HepG2 (cell line): Measurements from ENCODE around the gene NACC2. TPM values are rescaled to one million over a fixed set of nuclear protein-coding genes. Genes with fewer than 3 reads are reported as not detected.

Experiments used
- FLYWCH1 ChIP-seq: sonication (generic); formaldehyde crosslinking; IDR thresholded peaks from 2 replicates; pipeline ENCODE4 v1.8.1; 2023; ENCODE audit warnings: mild to moderate bottlenecking, missing genetic modification reagents
- MED13 ChIP-seq: sonication (generic); formaldehyde crosslinking; IDR thresholded peaks from 2 replicates; pipeline ENCODE4 v1.5.0; 2020; ENCODE audit warnings: missing genetic modification reagents
- TCF12 ChIP-seq, 2 experiments: fragments of 450-650 bp in 1 of 2; sonication (generic) in 1 of 2; formaldehyde crosslinking in 1 of 2; IDR thresholded peaks; 2 replicates each; pipeline versions ENCODE4 v1.6.1 to v1.8.0; 2017 to 2022; ENCODE audit warnings: antibody characterized with exemption in 1 of 2, mild to moderate bottlenecking in 1 of 2, missing genetic modification reagents in 1 of 2, moderate library complexity in 1 of 2
- ZBTB38 ChIP-seq: sonication (generic); formaldehyde crosslinking; IDR thresholded peaks from 2 replicates; pipeline ENCODE4 v1.5.1; 2020; ENCODE audit warnings: mild to moderate bottlenecking, missing genetic modification reagents
- ZNF142 ChIP-seq: sonication (generic); formaldehyde crosslinking; IDR thresholded peaks from 2 replicates; pipeline ENCODE4 v1.4.0; 2020; ENCODE audit warnings: missing genetic modification reagents
- ZNF749 ChIP-seq: sonication (generic); formaldehyde crosslinking; IDR thresholded peaks from 2 replicates; pipeline ENCODE4 v1.8.0; 2022; ENCODE audit warnings: mild to moderate bottlenecking, missing genetic modification reagents, moderate library complexity, borderline replicate concordance
- polyA plus RNA-seq, 8 experiments: library from polyadenylated mRNA; depleted of rRNA in 3 of 8; stranded (reverse) in 7 of 8; unstranded in 1 of 8; fragments of >200 nt; fragmentation: Illumina TruSeq in 4 of 8; extraction: Trizol in 4 of 8; gene quantifications; 2 replicates each; pipeline versions ENCODE4 v1.2.1 to v1.2.3, GENCODE V29; 2011 to 2016; ENCODE audit warnings: low read depth in 4 of 8, missing spikeins in 1 of 8, mixed read lengths in 1 of 8; ENCODE audit not compliant: insufficient read depth in 1 of 8
- total RNA-seq, 5 experiments: library from RNA; depleted of rRNA; stranded (reverse); fragments of >200 nt; fragmentation: Illumina TruSeq; extraction: Trizol; gene quantifications; 2 replicates each; pipeline ENCODE4 v1.2.3, GENCODE V29; 2016; ENCODE audit warnings: low read depth in 1 of 5
- TF ChIP-seq, protein P1 (sequence below): sonication (generic); formaldehyde crosslinking; conservative IDR thresholded peaks from 2 replicates; pipeline ENCODE4 v1.8.0; 2022; ENCODE audit warnings: low read depth, missing genetic modification reagents

The NACC2 gene
- total and polyA plus RNA-seq, 2 of the 13 experiments (the other 11 are each of a cell fraction or from before 2014, with no cell fraction given), result 5.9 to 12.3 TPM

GRCh38 chr9:136120438-136120844 is 25.4 kb upstream of the NACC2 start (continued):
- TF ChIP-seq ZNF142 (no peak), FLYWCH1 (CRISPR knock-in tag) (no peak), TCF12 (IDR thresholded peaks at IDR 0.05) (no peak), TCF12 (CRISPR knock-in tag; IDR thresholded peaks at IDR 0.05) (no peak), MED13 (no peak), ZNF749 (CRISPR knock-in tag) (no peak), ZBTB38 (CRISPR knock-in tag) (0 out of 2 replicates have a peak, but pooled peaks have one; percentile 45)
- TF ChIP-seq, protein P1, sequence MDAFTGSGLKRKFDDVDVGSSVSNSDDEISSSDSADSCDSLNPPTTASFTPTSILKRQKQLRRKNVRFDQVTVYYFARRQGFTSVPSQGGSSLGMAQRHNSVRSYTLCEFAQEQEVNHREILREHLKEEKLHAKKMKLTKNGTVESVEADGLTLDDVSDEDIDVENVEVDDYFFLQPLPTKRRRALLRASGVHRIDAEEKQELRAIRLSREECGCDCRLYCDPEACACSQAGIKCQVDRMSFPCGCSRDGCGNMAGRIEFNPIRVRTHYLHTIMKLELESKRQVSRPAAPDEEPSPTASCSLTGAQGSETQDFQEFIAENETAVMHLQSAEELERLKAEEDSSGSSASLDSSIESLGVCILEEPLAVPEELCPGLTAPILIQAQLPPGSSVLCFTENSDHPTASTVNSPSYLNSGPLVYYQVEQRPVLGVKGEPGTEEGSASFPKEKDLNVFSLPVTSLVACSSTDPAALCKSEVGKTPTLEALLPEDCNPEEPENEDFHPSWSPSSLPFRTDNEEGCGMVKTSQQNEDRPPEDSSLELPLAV (CRISPR knock-in tag), result no peak
- TF ChIP-seq, all 625 proteins: peak for 13
